ENCODE results near the gene CRELD1. TPM values are rescaled to one million over a fixed set of nuclear protein-coding genes. Genes with fewer than 3 reads are reported as not detected.
A peak's percentile ranks its signal among the peaks of the same experiment; 100 is the strongest.

CRELD1 gene
- total RNA-seq, 1 donor from 2014 or later: 17.5 TPM

GRCh38 chr3:9955611-9956352 lies 22.1 kb downstream of the CRELD1 start:
- no peak for DNase-seq

GRCh38 chr3:9957214-9957613 lies 23.6 kb downstream of the CRELD1 start:
- DNase-seq: no peak

- no peak for DNase-seq
Observed at GRCh38 chr3:9965200-9965875, 31.7 kb downstream of the CRELD1 start.

GRCh38 chr3:9966841-9967240 lies 33.2 kb downstream of the CRELD1 start:
- no peak for DNase-seq

- no peak for DNase-seq
Observed at GRCh38 chr3:9969632-9970019, 36.0 kb downstream of the CRELD1 start.

- no peak for DNase-seq
Observed at GRCh38 chr3:9970020-9970652, 36.5 kb downstream of the CRELD1 start.

- peak; percentile 16 for DNase-seq
Observed at GRCh38 chr3:9976721-9977709, 43.4 kb downstream of the CRELD1 start.

GRCh38 chr3:9978710-9979305 lies 45.2 kb downstream of the CRELD1 start:
- no peak for DNase-seq

GRCh38 chr3:9980251-9980650 lies 46.6 kb downstream of the CRELD1 start:
- DNase-seq: no peak

GRCh38 chr3:9986230-9986725 lies 52.6 kb downstream of the CRELD1 start:
- no peak for DNase-seq

GRCh38 chr3:9994086-9994844 lies 60.6 kb downstream of the CRELD1 start:
- DNase-seq: no peak

Small RNA genes within 50 kb of the gene (small RNA-seq; reads per million reads assigned to genes)
- gene RNU6-882P: not detected

Other genes starting within 250 kb of the CRELD1 start
- 0.31 TPM for gene CPNE9, start 230.0 kb upstream of the CRELD1 start, total RNA-seq
- 16.8 TPM for gene BRPF1, start 202.1 kb upstream of the CRELD1 start, total RNA-seq
- 61.3 TPM for gene OGG1, start 183.9 kb upstream of the CRELD1 start, total RNA-seq
- gene CAMK1, start 163.9 kb upstream of the CRELD1 start, total RNA-seq: 56.1 TPM
- gene TADA3, start 141.4 kb upstream of the CRELD1 start, total RNA-seq: 28.1 TPM
- 162 TPM for gene ARPC4, start 140.8 kb upstream of the CRELD1 start, total RNA-seq
- 16.5 TPM for gene TTLL3, start 123.6 kb upstream of the CRELD1 start, total RNA-seq
- gene RPUSD3, start 89.8 kb upstream of the CRELD1 start, total RNA-seq: 20.9 TPM
- not detected for gene CIDEC, start 53.6 kb upstream of the CRELD1 start, total RNA-seq
- 17.8 TPM for gene JAGN1, start 43.2 kb upstream of the CRELD1 start, total RNA-seq
- not detected for gene IL17RE, start 31.0 kb upstream of the CRELD1 start, total RNA-seq
- gene IL17RC, start 16.7 kb upstream of the CRELD1 start, total RNA-seq: 4.5 TPM
- 4.1 TPM for gene PRRT3, start 18.6 kb downstream of the CRELD1 start, total RNA-seq
- gene EMC3, start 53.0 kb downstream of the CRELD1 start, total RNA-seq: 31.4 TPM
- gene FANCD2, start 92.6 kb downstream of the CRELD1 start, total RNA-seq: 5.6 TPM
- not detected for gene FANCD2OS, start 174.4 kb downstream of the CRELD1 start, total RNA-seq
- gene BRK1, start 181.8 kb downstream of the CRELD1 start, total RNA-seq: 99.2 TPM
- 112 TPM for gene VHL, start 207.9 kb downstream of the CRELD1 start, total RNA-seq
- gene IRAK2, start 231.1 kb downstream of the CRELD1 start, total RNA-seq: 3.7 TPM

Measured in occipital lobe (tissue), 3 donors.